Mammary epithelial cell (primary cell): ENCODE results near the gene SDC3.

Experiments
- EZH2 ChIP-seq: IDR thresholded peaks from 2 replicates; pipeline ENCODE4 v1.6.1; 2012; ENCODE audit warnings: low read length, inconsistent platforms, borderline replicate concordance
- TF ChIP-seq, protein P1 (sequence below), 2 donors: IDR thresholded peaks in 1 of 2; conservative IDR thresholded peaks in 1 of 2; 2 replicates each; pipeline ENCODE4 v1.5.1; 2011 to 2012; ENCODE audit warnings: inconsistent platforms in 2 of 2, low read length in 2 of 2, mild to moderate bottlenecking in 2 of 2, control low read depth in 1 of 2, low read depth in 1 of 2; ENCODE audit not compliant: insufficient read depth in 1 of 2; ENCODE audit errors: extremely low read depth in 1 of 2

DNA sequence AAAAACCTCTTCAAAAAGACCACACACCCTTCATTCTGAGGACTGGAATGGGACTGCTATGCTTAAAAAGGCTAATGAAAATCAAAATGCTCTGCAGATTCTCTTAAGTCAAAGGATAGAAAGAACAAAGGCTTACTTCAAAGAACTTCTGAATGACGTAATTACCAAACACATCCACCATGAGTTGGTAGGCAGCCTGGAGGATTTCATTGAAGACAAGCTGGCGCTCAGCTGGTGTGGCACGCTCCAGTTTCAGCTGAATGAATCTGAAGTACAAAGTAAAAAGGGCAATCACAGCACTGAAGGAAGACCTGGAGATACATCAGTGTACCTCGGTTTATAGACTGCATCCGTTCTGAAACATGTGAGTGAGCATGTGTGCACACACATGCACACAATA is 43.5 kb upstream of the SDC3 start:
- TF ChIP-seq, protein P1, sequence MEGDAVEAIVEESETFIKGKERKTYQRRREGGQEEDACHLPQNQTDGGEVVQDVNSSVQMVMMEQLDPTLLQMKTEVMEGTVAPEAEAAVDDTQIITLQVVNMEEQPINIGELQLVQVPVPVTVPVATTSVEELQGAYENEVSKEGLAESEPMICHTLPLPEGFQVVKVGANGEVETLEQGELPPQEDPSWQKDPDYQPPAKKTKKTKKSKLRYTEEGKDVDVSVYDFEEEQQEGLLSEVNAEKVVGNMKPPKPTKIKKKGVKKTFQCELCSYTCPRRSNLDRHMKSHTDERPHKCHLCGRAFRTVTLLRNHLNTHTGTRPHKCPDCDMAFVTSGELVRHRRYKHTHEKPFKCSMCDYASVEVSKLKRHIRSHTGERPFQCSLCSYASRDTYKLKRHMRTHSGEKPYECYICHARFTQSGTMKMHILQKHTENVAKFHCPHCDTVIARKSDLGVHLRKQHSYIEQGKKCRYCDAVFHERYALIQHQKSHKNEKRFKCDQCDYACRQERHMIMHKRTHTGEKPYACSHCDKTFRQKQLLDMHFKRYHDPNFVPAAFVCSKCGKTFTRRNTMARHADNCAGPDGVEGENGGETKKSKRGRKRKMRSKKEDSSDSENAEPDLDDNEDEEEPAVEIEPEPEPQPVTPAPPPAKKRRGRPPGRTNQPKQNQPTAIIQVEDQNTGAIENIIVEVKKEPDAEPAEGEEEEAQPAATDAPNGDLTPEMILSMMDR (conservative IDR thresholded peaks at IDR 0.05 in 1 of 2, IDR thresholded peaks at IDR 0.05 in 1 of 2; ENCODE audit: extremely low read depth in 1 of 2, insufficient read depth in 1 of 2, low read depth in 1 of 2, low read length in 2 of 2), result no peak
- no peak for TF ChIP-seq EZH2
